Mucosa of rectum (tissue), 2 donors: ENCODE measurements around the gene KRTAP1-5.
"Not testable (repeated sequence)": the region's sequence is repeated elsewhere in the genome, so short reads cannot be mapped to it uniquely, and the experiment has no call there.

Experiments
- H3K27ac ChIP-seq, 2 donors: one replicate each; pipeline ENCODE4 v1.7.0; 2013; ENCODE audit warnings: inconsistent platforms in 2 of 2, low read depth in 2 of 2, low read length in 2 of 2
- H3K27me3 ChIP-seq, 2 donors: one replicate each; pipeline ENCODE4 v1.7.0; 2013; ENCODE audit warnings: low read length in 2 of 2; ENCODE audit not compliant: control insufficient read depth in 2 of 2, insufficient read depth in 2 of 2
- H3K36me3 ChIP-seq, 2 donors: one replicate each; pipeline ENCODE4 v1.7.0; 2013; ENCODE audit warnings: low read length in 2 of 2; ENCODE audit not compliant: control insufficient read depth in 2 of 2, insufficient read depth in 2 of 2
- H3K4me1 ChIP-seq, 2 donors: one replicate each; pipeline ENCODE4 v1.7.0; 2013; ENCODE audit warnings: low read length in 2 of 2, mild to moderate bottlenecking in 1 of 2; ENCODE audit not compliant: control insufficient read depth in 2 of 2, insufficient read depth in 2 of 2
- H3K4me3 ChIP-seq, 2 donors: one replicate each; pipeline ENCODE4 v1.7.0; 2013; ENCODE audit warnings: low read length in 2 of 2
- H3K9ac ChIP-seq, 2 donors: one replicate each; pipeline ENCODE4 v1.7.0; 2013; ENCODE audit warnings: low read length in 2 of 2, low read depth in 1 of 2, mild to moderate bottlenecking in 1 of 2
- H3K9me3 ChIP-seq, 2 donors: one replicate each; pipeline ENCODE4 v1.7.0; 2013; ENCODE audit warnings: low read length in 2 of 2; ENCODE audit not compliant: control insufficient read depth in 2 of 2
- donor health status: healthy.
- donor health status: Normal muscosa, but diverticular disease.

The KRTAP1-5 gene

GRCh38 chr17:41009301-41009760 lies 17.7 kb downstream of the KRTAP1-5 start:
- Histone ChIP-seq H3K27me3 (peaks cover 0 to 3% of the 10 kb centered on the region in 2 donors), H3K27ac (no peak overlapping the region), H3K36me3 (no peaks in the 10 kb centered on the region)

GRCh38 chr17:41008811-41009210 lies 18.2 kb downstream of the KRTAP1-5 start, which contains the start of gene KRTAP3-1:
KRTAP3-1 (minus strand) TSS chr17:41009128; CDS start chr17:41009074, 54 bp downstream.
- Histone ChIP-seq H3K9ac (no peak within 1 kb of the TSS), H3K4me1 (no peaks in the 10 kb centered on the region), H3K36me3 (no peaks in the 10 kb centered on the region)

More at GRCh38 chr17:41009301-41009760, 17.7 kb downstream of the KRTAP1-5 start:
- no peak overlapping the region for H3K9ac ChIP-seq
- no peak overlapping the region for H3K4me3 ChIP-seq
- H3K9me3 ChIP-seq, result no peaks in the 10 kb centered on the region
- H3K4me1 ChIP-seq, result no peaks in the 10 kb centered on the region

GRCh38 chr17:41004397-41004796 lies 22.6 kb downstream of the KRTAP1-5 start:
- peaks cover 3% of the 10 kb centered on the region in 2 donors for H3K27me3 ChIP-seq
- no peak overlapping the region for H3K27ac ChIP-seq
- no peak overlapping the region for H3K9ac ChIP-seq
- H3K9me3 ChIP-seq, result no peaks in the 10 kb centered on the region
- H3K36me3 ChIP-seq, result no peaks in the 10 kb centered on the region
- H3K4me3 ChIP-seq, result no peak overlapping the region
- H3K4me1 ChIP-seq, result no peaks in the 10 kb centered on the region

More at GRCh38 chr17:41008811-41009210, 18.2 kb downstream of the KRTAP1-5 start, which contains the start of gene KRTAP3-1:
- H3K9me3 ChIP-seq, result no peaks in the 10 kb centered on the region
- H3K4me3 ChIP-seq, result no peak within 1 kb of the TSS
- peaks cover 0 to 3% of the 10 kb centered on the region in 2 donors for H3K27me3 ChIP-seq
- no peak within 1 kb of the TSS for H3K27ac ChIP-seq

GRCh38 chr17:41003926-41004325 lies 23.1 kb downstream of the KRTAP1-5 start:
- no peak overlapping the region for H3K4me3 ChIP-seq

GRCh38 chr17:41002814-41003213 lies 24.2 kb downstream of the KRTAP1-5 start:
- no peak overlapping the region for H3K4me3 ChIP-seq
- H3K36me3 ChIP-seq, result no peaks in the 10 kb centered on the region
- peaks cover 3% of the 10 kb centered on the region in 2 donors for H3K27me3 ChIP-seq
- H3K9ac ChIP-seq, result no peak overlapping the region
- H3K4me1 ChIP-seq, result no peaks in the 10 kb centered on the region
- H3K9me3 ChIP-seq, result no peaks in the 10 kb centered on the region
- no peak overlapping the region for H3K27ac ChIP-seq

More at GRCh38 chr17:41003926-41004325, 23.1 kb downstream of the KRTAP1-5 start:
- Histone ChIP-seq H3K9me3 (no peaks in the 10 kb centered on the region), H3K27me3 (peaks cover 3% of the 10 kb centered on the region in 2 donors), H3K27ac (no peak overlapping the region), H3K4me1 (no peaks in the 10 kb centered on the region), H3K9ac (no peak overlapping the region), H3K36me3 (no peaks in the 10 kb centered on the region)

GRCh38 chr17:41001795-41002194 lies 25.2 kb downstream of the KRTAP1-5 start:
- Histone ChIP-seq H3K4me3 (no peak overlapping the region), H3K4me1 (no peaks in the 10 kb centered on the region), H3K9me3 (no peaks in the 10 kb centered on the region), H3K9ac (no peak overlapping the region), H3K36me3 (no peaks in the 10 kb centered on the region), H3K27me3 (peaks cover 3% of the 10 kb centered on the region in 2 donors), H3K27ac (no peak overlapping the region)

- not testable (repeated sequence) for H3K9me3 ChIP-seq, H3K36me3 ChIP-seq, H3K4me1 ChIP-seq, H3K27me3 ChIP-seq, H3K9ac ChIP-seq, H3K27ac ChIP-seq, H3K4me3 ChIP-seq
Observed at GRCh38 chr17:40999563-40999962, 27.4 kb downstream of the KRTAP1-5 start, which contains the start of gene KRTAP3-2. KRTAP3-2 (minus strand) TSS chr17:40999906; CDS start chr17:40999853, 53 bp downstream.

GRCh38 chr17:40997361-40997760 lies 29.6 kb downstream of the KRTAP1-5 start:
- H3K4me3 ChIP-seq, result no peak overlapping the region
- no peaks in the 10 kb centered on the region for H3K4me1 ChIP-seq
- H3K9ac ChIP-seq, result no peak overlapping the region
- H3K27me3 ChIP-seq, result peaks cover 0 to 3% of the 10 kb centered on the region in 2 donors
- H3K27ac ChIP-seq, result no peak overlapping the region
- no peaks in the 10 kb centered on the region for H3K36me3 ChIP-seq
- no peaks in the 10 kb centered on the region for H3K9me3 ChIP-seq

- peaks cover 0 to 3% of the 10 kb centered on the region in 2 donors for H3K27me3 ChIP-seq
- H3K4me1 ChIP-seq, result no peaks in the 10 kb centered on the region
- no peak overlapping the region for H3K9ac ChIP-seq
- H3K9me3 ChIP-seq, result no peaks in the 10 kb centered on the region
- H3K4me3 ChIP-seq, result no peak overlapping the region
- no peak overlapping the region for H3K27ac ChIP-seq
- H3K36me3 ChIP-seq, result no peaks in the 10 kb centered on the region
Observed at GRCh38 chr17:40996829-40997228, 30.2 kb downstream of the KRTAP1-5 start.

GRCh38 chr17:40995116-40995515 lies 31.9 kb downstream of the KRTAP1-5 start:
- no peak overlapping the region for H3K4me3 ChIP-seq
- no peaks in the 10 kb centered on the region for H3K4me1 ChIP-seq
- no peaks in the 10 kb centered on the region for H3K36me3 ChIP-seq
- no peaks in the 10 kb centered on the region for H3K9me3 ChIP-seq
- no peak overlapping the region for H3K27ac ChIP-seq
- no peak overlapping the region for H3K9ac ChIP-seq
- no peaks in the 10 kb centered on the region for H3K27me3 ChIP-seq
